ENCODE measurements around the gene CAMK2A.

DNA sequence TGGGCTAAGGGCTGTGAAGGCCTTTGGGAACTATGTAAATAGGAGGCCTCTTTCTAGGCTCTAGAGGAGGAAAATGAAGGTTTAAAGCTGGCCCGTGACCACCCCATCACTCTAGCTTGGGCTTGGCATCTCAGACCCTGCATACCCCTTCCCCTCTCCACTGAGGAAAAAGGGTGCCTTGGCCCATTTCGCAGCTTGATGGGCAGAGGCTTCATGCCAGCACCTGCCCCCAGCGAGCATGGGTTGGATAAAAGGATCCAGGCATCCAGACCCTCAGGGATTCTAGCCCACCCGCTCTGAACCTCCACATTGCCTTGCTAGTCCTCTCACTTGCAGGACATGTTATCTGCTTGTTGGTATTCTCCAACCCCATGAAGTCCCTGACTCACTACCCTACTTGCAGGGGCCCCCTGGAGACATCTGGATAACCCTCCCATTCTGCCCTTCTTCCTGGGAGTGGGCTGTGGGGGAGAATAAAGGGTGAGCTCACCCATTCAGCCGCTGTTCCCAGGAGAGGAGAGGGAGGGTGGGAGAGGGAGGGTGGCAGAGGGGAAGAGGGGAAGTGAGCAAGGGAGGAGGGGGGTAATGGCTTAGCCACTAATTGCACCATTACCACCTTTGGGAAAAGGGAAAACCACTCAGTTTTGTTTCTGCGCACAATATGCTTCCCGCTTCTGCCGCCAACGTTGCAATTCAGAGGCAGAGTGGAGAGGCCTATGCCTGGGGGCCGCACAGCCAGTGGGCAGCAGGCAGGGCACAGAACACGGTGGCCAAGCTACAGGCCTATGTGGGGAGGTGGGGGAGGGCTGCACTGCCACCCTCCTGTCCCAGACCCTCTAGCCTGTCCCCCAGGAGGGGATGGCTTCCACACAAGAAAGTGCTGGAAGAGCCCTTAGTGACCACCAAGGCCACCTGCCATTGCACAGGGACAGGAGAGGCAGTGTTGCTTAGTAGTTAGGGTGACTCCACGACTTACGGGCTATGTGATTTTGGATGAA, 2.1 kb upstream of the CAMK2A start:
- TF ChIP-seq, protein P1, sequence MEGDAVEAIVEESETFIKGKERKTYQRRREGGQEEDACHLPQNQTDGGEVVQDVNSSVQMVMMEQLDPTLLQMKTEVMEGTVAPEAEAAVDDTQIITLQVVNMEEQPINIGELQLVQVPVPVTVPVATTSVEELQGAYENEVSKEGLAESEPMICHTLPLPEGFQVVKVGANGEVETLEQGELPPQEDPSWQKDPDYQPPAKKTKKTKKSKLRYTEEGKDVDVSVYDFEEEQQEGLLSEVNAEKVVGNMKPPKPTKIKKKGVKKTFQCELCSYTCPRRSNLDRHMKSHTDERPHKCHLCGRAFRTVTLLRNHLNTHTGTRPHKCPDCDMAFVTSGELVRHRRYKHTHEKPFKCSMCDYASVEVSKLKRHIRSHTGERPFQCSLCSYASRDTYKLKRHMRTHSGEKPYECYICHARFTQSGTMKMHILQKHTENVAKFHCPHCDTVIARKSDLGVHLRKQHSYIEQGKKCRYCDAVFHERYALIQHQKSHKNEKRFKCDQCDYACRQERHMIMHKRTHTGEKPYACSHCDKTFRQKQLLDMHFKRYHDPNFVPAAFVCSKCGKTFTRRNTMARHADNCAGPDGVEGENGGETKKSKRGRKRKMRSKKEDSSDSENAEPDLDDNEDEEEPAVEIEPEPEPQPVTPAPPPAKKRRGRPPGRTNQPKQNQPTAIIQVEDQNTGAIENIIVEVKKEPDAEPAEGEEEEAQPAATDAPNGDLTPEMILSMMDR (IDR thresholded peaks at IDR 0.05): no peak
- TF ChIP-seq POLR2A (IDR thresholded peaks at IDR 0.05): no peak
